GM21576 (cell line): Measurements from ENCODE around the gene IQCH.

Source experiments
- ATAC-seq: cut with Tn5 transposase; IDR thresholded peaks from one replicate; pipeline ENCODE4 v1.9.1; 2021; ENCODE audit warnings: mild to moderate bottlenecking, moderate library complexity; ENCODE audit not compliant: unreplicated experiment

The IQCH gene

DNA sequence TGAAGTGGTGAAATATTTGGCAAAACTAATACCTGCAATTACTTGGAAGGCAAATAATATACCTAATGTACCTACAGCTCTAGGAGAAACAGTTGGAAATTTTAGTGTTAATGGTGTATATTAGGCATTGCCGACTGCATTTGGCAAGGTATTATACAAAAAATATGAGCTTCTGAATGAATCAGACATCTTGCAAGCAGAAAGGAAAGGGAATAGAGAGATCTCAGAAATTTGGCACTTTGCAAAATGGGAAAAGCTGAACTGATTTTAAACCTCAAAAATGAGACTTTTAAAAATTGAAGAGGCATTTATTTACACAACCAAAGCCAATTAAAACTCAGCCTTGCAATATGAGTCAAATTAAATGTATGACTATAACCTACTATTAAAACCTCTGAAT is 226.2 kb downstream of the IQCH start:
- no peak for ATAC-seq

GRCh38 chr15:67481680-67482079 is 227.1 kb downstream of the IQCH start:
- ATAC-seq = no peak

DNA sequence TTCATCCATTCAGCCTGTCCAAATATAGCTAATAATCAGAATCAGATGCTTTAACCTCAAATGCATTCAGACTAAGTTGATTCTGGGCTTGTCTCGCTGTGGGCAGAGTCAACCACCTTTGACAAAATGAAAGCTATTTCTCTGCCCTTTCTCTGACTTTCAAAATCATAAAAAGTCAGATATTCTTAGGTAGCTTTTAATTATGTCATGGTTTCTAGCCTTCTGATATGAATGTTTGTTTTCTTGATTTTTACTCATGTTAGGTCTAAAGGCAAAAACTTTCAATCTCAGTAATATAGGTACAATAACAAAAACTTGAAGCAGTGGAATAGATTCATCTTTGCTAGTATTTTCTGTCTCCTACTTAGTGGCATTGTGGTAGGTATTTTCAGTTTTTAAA is 241.0 kb downstream of the IQCH start:
- no peak for ATAC-seq

- ATAC-seq = no peak
Measured at GRCh38 chr15:67501177-67501835, 246.7 kb downstream of the IQCH start.

DNA sequence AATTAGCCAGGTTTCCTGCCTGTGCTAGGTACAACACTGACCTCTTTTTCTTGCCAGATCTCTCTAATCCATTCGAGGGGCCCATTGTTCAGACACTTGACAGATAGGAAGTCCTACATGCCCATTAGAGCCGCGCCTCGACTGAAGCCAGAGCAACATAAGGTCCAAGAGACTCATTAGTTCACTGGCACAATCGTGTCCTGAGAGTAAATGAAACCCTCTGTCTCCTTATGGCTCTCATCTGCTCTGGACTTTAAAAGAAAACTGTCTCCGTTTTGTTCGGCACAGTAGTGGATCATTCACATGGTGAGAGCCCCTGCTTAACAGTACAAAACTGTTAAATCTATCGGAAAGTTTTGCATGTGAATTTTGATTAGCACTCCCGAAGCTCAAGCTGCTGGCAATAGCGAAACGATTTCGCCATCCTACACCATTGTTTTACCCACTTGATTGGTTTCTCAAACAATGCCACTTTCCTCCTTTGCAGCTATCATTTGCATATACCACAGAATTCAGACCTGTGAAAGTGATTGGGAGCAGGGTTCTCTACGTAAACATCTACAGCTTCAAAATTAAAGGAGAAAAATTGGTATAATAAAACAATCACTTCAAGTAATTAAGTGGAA is 247.4 kb downstream of the IQCH start:
- no peak for ATAC-seq

DNA sequence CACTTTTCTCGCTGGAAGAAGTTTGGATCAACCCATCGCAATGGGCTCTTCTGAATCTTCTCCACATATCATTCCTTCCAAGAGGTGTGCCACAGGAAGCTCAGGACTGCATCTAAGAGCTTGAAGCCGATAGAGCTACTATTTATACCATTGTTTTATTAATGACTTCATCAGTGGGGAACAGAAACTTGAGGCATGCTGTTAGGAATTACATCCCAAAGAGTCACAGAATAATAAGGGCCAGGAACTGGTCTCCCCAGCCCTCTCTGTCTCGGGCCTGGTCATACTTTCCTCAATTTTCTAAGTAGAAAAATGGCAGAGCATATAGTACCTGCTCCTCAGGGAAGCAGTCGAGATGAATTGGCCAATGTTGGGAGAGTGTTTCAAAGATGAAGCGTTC is 249.5 kb downstream of the IQCH start:
- no peak for ATAC-seq

- no peak for ATAC-seq
Measured at GRCh38 chr15:67504796-67505195, 250.2 kb downstream of the IQCH start.

GRCh38 chr15:67505675-67506572 is 251.3 kb downstream of the IQCH start:
- no peak for ATAC-seq

DNA sequence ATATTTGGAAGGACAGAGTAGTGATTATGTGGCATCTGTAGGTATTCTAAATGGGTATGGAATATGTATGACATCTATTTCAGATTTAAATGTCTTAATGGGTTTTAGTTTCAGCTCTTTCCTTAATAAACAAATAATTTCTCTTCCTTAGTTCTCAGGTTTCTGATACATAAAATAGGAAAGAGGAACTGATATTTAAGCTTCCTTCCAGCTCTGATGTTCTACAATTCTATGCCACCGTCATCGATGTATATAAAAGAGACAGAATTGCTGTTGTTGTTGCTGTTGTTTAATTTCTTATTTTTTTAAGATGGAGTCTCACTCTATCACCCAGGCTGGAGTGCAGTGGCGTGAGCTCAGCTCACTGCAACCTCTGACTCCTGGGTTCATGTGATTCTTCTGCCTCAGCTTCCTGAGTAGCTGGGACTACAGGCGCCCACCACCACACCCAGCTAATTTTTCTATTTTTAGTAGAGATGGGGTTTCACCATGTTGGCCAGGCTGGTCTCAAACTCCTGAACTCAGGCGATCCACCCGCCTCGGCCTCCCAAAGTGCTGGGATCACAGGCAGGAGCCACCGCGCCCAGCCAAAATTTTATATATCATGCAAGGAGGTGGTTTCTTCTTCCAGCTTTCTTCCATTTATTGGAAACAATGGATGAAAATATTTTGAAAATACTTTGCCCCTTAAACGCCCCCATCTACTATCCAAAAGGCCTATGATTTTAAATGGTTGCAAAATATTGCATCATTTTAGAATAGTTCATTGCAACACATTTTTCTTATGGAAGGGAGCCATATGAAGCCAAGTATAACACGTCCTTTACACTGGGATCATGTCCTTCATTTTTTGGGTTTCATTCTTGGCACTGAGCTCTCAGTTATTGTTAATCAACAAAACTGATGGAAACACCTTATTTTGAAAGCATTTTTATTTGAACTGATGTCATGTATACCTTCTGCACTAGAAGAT is 252.5 kb downstream of the IQCH start:
- ATAC-seq = no peak

DNA sequence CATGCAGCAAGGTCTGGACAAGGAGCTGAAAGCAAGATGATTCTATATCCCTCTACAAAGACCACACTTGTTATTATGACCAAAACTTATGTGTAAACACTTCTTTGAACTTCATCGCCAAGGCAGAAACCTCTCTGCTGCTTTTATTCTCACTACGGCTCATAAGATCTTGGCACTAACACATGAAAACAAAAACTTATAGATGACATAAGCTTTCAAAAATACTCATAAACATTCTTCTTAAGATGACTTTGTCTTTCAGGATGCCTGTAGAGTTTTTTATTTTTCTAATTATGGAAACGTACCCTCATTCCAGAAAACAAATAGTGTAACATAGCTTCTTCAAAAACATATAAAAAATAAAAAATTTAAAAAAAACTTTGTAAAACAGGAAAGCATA is 253.8 kb downstream of the IQCH start:
- no peak for ATAC-seq

GRCh38 chr15:67509918-67510317 is 255.3 kb downstream of the IQCH start:
- ATAC-seq = no peak

GRCh38 chr15:67510597-67511190 is 256.1 kb downstream of the IQCH start:
- ATAC-seq = no peak

DNA sequence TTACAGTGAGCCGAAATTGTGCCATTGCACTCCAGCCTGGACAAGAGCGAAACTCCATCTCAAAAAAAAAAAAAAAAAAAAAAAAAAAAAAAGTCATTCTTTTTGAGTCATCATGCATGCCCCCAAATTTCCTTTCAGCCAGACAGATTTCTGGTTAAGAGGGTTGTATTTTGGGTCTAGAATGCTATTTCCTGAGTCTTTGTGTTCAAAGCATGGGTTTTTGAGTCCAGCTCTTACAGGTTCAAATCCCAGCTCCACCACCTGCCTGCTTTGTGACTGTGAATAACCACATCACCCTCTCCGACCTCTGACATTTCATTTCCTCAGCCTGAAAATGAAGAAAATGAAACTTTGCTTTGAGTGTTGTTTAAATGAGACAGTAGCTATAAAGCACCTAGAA is 257.0 kb downstream of the IQCH start:
- ATAC-seq = no peak

- no peak for ATAC-seq
Measured at GRCh38 chr15:67512140-67512539, 257.6 kb downstream of the IQCH start.

GRCh38 chr15:67512933-67513714 is 258.5 kb downstream of the IQCH start:
- no peak for ATAC-seq

DNA sequence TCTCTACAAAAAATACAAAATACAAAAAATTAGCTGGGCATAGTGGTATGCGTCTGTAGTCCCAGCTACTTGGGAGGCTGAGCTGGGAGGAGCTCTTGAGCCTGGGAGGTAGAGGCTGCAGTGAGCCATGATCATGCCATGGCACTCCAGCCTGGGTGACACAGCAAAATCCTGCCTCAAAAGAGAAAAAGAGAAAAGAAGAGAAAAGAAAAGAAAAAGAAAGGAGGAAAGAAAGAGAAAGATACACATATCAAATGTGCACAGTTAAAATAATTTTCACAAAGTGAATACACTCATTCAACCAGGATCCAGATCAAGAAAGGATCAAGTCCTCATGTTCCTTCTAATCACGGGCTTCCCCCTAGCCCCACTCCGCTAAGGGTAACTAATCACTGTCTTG is 260.5 kb downstream of the IQCH start:
- no peak for ATAC-seq

DNA sequence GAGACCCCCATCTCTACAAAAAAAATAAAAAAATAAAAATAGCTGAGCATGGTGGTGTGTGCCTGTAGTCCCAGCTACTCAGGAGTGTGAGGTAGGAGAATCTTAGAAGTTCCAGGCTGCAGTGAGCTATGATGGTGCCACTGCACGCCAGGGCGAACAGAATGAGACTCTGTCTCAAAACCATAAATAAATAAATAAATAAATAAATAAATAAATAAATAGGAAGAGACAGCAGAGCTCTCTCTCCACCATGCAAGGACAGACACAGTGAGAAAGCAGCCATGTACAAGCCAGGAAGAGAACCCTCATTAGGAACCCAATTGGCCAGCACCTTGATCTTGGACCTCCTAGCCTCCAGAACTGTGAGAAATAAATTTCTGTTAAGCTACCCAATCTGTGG is 261.0 kb downstream of the IQCH start:
- no peak for ATAC-seq

DNA sequence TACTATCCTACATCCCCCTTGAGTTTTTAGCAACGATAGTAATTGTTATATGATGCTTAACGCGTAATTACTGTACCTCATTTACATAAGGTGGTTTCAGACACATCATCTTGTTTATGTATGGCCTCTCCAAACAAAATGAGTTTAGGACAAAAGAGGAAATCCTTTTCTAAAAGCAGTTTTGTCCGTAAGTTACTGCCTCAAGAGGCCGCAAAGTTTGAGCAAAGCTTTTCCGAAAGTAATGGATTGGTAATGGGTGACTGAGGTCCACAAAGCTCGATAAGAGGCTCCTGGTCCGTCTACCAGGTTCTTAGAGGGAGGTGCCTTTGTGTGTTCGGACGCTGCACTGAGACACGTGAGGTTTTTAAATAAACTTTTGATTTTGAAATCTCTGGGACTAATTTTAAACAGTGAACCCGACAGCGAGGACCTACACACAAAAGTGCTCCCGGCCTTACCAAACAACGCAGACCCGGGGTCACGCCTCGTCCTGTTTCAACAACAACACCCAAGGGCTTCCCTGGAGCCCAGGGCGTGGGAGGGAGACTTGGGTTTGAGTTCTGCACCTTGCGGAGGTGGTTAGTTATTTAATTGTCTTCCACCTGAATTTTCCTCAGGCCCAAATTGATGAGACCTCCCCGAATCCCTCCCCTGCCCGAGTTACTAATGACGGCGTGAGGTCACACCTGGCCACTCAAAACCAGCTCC is 265.9 kb downstream of the IQCH start:
- ATAC-seq = no peak
